IPS-18c (cell line): ENCODE measurements around the gene ELK1.
"Not testable (repeated sequence)": the region's sequence is repeated elsewhere in the genome, so short reads cannot be mapped to it uniquely, and the experiment has no call there.

Experiments used
- H3K4me3 ChIP-seq: 2 replicates; pipeline ENCODE4 v1.7.0; 2013; ENCODE audit warnings: low read depth, mild to moderate bottlenecking, low read length, moderate library complexity; ENCODE audit not compliant: insufficient read depth
- H3K9me3 ChIP-seq: one replicate; pipeline ENCODE4 v1.6.1; 2013; ENCODE audit warnings: mild to moderate bottlenecking, low read length, moderate library complexity; ENCODE audit not compliant: control insufficient read depth, insufficient read depth

Gene ELK1

DNA sequence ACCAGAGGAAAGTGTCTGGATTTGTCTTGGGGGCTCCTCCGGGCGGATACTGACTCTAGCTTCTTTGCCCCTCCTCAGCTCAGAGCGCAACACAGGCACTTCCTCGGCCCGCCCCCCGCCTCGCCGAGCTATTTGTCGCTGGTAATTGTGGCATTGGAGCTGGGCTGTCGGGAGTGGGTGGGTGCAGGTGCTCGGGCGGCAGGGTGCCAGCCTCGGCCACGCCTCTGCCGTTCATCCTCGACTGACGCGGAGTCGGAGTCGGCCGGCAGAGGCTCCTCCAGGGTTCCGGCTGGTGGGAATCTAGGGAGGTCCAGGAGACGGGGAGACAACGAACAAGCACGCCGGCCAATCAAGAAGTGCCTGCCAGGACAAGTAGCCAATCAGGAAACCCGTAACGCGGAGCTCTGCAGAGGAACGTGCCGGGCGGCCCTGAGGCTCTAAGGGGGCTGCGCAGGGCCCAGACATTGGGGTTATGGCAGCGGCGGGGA, 26.8 kb downstream of the ELK1 start:
- H3K9me3 ChIP-seq: peaks cover 5% of the 10 kb centered on the region
- H3K4me3 ChIP-seq: peak overlapping the region; percentile 36; the same call in 1 of the 2 replicates

DNA sequence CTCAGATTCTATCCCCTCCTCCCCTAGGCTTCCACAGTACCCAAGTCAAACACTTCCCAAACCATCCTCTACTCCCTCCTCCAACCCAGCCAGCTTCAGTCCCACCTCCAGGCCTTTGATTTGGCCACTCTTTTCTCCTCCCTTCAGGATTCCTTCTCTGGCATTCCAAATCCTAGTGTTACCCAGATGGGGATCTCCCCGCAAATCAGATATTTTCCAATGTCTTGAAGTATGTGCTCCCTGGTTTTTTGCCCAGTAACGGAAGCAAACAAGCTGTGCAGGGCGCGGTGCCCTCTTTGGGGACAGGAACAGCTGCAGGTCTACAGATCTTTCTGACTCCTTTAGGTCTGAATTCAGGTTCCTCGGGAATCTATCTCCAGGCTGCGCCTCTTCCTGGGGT, 28.5 kb downstream of the ELK1 start:
- peaks cover 2% of the 10 kb centered on the region for H3K9me3 ChIP-seq
- no peak overlapping the region for H3K4me3 ChIP-seq

- H3K4me3 ChIP-seq: peak overlapping the region; percentile 40
- H3K9me3 ChIP-seq: peaks cover 7% of the 10 kb centered on the region
Observed at GRCh38 chrX:47620303-47620685, 30.1 kb downstream of the ELK1 start.

DNA sequence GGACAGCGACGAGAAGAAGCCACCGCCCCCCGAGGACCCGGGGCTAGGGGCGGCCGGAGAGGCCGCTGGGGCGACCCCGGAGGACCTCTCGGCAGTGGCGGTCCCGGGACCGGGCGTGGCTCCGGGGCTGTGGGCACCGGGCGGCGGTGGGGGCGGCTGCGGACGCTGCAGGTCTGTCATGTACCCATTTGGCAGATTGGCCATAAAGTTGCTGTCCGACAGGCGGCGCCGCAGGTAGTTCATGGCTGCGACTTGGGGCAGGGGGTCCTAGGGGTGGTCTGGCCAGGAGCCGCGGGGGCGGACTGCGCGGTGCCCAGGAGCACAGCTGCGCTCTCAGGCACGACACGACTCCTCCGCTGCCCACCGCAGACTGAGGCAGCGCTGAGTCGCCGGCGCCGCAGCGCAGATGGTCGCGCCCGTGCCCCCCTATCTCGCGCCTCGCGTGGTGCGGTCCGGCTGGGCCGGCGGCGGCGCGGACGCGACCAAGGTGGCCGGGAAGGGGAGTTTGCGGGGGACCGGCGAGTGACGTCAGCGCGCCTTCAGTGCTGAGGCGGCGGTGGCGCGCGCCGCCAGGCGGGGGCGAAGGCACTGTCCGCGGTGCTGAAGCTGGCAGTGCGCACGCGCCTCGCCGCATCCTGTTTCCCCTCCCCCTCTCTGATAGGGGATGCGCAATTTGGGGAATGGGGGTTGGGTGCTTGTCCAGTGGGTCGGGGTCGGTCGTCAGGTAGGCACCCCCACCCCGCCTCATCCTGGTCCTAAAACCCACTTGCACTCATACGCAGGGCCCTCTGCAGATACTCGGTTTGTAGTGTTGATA, 30.7 kb downstream of the ELK1 start, which contains the start of gene SYN1:
Gene SYN1 (minus strand): TSS at position 372 of the 817 bp plus-strand sequence. CDS start 129 bp downstream, at position 243.
- Histone ChIP-seq H3K4me3 (peak within 1 kb of the TSS; percentile 40), H3K9me3 (peaks cover 7% of the 10 kb centered on the region)

- peak overlapping the region; percentile 38; the same call in 1 of the 2 replicates for H3K4me3 ChIP-seq
Observed at GRCh38 chrX:47618923-47619485, 31.4 kb downstream of the ELK1 start.

DNA sequence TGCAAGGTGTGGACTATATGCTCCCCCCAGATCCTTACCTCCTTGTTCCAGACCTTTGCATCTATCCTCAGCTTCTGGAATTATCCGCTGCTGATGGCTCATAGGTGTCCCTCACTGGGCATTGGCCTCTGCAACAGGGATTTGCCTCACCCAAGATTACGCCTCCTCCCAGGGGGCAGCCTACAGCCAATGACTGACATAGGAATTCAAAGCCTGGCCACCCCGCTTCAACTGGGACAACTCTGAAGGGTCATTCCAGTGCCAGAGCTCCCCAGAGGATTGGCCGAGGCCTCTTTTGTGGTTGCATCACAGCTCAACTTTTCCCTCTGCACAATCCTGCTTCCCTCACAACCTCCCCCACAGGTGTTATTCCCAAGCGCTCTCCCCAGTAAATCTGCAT, 35.7 kb downstream of the ELK1 start:
- peaks cover 11% of the 10 kb centered on the region for H3K9me3 ChIP-seq

More at GRCh38 chrX:47618923-47619485, 31.4 kb downstream of the ELK1 start:
- peaks cover 7% of the 10 kb centered on the region for H3K9me3 ChIP-seq

GRCh38 chrX:47613082-47613481, 37.3 kb downstream of the ELK1 start:
- Histone ChIP-seq H3K9me3 (peaks cover 11% of the 10 kb centered on the region), H3K4me3 (no peak overlapping the region; the same call in 1 of the 2 replicates)

More for the DNA sequence above, 35.7 kb downstream of the ELK1 start:
- no peak overlapping the region for H3K4me3 ChIP-seq

DNA sequence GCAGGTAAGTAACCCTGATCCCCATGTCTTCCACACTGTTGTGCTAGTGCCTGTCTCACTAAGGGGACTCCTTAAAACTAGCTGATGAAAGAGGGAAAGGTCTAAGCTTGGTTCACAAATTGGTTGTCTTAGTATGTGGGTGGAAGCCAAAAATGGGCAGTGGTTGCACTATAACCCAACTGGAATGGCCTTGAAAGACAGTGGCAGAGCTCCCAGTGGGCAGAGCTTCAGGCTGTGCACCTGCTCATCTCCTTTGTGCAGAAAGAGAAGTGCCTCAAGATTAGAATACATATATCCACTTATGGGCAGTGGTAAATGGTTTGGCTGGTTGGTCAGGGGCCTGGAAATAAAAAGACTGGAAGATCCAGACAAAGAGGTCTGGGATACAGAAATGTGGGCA, 37.9 kb downstream of the ELK1 start:
- Histone ChIP-seq H3K4me3 (no peak overlapping the region), H3K9me3 (peaks cover 14% of the 10 kb centered on the region)

DNA sequence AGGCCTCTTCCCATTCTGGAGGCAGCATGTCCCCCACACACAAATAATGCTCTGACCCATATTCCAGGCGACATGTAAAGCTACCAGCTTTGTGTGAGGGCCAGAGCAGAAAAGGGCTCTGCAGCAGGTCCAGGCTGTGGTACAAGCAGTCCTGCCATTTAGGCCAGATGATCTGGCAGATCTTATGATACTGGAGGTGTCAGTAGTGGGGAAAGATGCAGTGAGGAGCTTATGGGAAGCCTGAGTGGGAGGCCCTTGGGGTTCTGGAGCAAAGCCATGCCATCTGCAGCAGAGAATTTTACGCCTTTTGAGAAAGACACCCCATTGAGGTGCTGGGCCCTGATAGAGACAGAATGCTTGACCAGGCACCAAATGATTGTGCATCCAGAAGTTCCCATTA, 38.4 kb downstream of the ELK1 start:
- Histone ChIP-seq H3K9me3 (peaks cover 19% of the 10 kb centered on the region), H3K4me3 (no peak overlapping the region)

DNA sequence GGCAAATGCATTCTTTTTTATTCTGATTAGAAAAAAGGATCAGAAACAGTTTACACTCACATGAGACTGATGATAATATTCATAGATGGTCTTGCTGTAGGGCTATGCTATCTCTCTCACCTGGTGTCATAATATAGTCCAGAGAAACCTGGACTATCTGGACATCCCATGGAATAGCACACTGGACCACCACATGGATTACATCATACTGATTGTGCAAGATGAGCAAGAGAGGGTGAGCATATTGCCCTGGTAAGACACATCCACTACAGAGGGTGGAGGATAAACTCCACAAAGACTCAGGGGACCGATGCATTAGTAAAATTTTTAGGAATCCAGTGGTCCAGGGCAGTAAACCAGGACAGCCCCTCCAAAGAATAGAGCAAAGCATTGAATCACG, 38.9 kb downstream of the ELK1 start:
- H3K4me3 ChIP-seq: no peak overlapping the region
- peaks cover 19% of the 10 kb centered on the region for H3K9me3 ChIP-seq

- H3K9me3 ChIP-seq: peaks cover 16% of the 10 kb centered on the region
- no peak overlapping the region for H3K4me3 ChIP-seq
Observed at GRCh38 chrX:47610511-47610910, 39.9 kb downstream of the ELK1 start.

DNA sequence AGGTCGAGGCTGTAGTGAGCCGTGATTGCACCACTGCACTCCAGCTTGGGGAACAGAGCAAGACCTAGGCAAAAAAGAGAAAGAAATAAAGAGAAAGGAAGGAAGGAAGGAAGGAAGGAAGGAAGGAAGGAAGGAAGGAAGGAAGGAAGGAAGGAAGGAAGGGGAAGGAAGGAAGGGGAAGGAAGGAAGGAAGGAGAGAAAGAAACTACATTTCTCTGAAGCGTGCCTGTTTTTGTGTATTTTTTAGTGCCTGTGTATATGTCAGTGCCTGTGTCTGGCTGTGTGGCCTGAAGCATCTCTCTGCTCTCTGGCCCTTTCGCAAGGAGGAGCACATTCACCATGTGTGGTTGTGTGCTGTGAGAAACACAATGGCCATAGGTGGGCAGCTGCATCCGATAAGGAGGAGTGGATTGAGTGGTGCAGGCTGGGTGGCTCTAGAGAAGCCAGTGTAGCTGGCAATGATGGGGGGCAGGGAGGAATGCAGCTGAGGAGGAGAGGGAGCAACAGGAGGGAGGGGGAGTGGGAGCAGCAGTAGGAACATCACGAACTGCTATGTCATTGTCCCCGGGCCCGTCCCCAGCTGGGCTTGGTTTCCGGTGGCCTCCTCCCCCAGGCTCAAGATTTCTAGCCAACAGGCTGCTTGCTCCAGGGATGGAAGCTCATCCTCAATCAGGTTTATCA, 42.1 kb downstream of the ELK1 start:
- Histone ChIP-seq H3K9me3 (peaks cover 14% of the 10 kb centered on the region), H3K4me3 (no peak overlapping the region)

GRCh38 chrX:47607091-47607490, 43.3 kb downstream of the ELK1 start:
- Histone ChIP-seq H3K4me3 (no peak overlapping the region), H3K9me3 (peaks cover 14% of the 10 kb centered on the region)

DNA sequence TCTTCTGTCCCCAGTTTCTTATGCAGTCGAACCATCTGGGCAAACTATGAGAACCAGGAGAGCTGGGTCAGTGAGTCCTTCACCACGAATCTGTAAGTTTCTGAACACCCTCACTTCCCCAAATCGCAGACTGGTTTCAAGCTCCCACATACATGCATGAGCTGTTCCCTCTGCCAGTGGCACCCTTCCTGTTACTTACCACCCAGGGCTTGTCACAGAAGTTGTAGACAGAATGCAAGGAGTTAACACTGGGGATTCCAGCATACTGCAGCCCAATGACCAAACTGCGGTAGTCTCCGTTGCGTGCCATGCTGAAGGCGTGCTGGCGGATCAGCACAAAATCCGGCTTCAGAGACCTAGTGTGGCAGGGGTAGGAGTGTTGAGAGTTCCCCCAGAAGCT, 45.3 kb downstream of the ELK1 start:
- Histone ChIP-seq H3K9me3 (peaks cover 10% of the 10 kb centered on the region), H3K4me3 (no peak overlapping the region)

- not testable (repeated sequence) for H3K4me3 ChIP-seq
- peaks cover 13% of the 10 kb centered on the region for H3K9me3 ChIP-seq
Observed at GRCh38 chrX:47603125-47603524, 47.2 kb downstream of the ELK1 start.

DNA sequence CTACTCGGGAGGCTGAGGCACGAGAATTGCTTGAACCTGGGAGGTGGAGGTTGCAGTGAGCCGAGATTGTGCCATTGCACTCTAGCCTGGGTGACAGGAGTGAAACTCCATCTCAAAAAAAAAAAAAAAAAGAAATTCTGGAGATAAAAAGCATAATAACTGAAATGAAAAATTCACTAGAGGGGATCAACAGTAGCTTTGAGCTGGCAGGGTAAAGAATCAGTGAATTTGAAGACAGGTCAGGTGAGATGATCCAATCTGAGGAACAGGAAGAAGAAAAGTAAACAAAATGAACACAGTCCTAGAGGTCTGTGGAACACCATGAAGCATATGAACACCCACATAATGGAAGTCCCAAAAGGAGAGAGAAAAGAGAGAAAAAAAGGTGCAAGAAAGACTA, 53.1 kb downstream of the ELK1 start:
- peaks cover 5% of the 10 kb centered on the region for H3K9me3 ChIP-seq
- H3K4me3 ChIP-seq: no peak overlapping the region

- Histone ChIP-seq H3K4me3 (no peak overlapping the region), H3K9me3 (peaks cover 5% of the 10 kb centered on the region)
Observed at GRCh38 chrX:47596256-47596655, 54.1 kb downstream of the ELK1 start.
